Smooth muscle cell (in vitro differentiated cells): ENCODE data around the gene ATF3. TPM values are rescaled to one million over a fixed set of nuclear protein-coding genes. Genes with fewer than 3 reads are reported as not detected.

ENCODE experiments used
- DNase-seq: peaks from one replicate; lab custom pipeline; 2025; ENCODE audit not compliant: unreplicated experiment; lab: John Stamatoyannopoulos, UW
- H2AFZ ChIP-seq: fragments of 200-600 bp; sonication (generic); 2 replicates; pipeline ENCODE4 v1.6.0; 2016; ENCODE audit warnings: antibody characterized with exemption, low read depth, mild to moderate bottlenecking
- H3F3A ChIP-seq: fragments of 200-600 bp; sonication (generic); 2 replicates; pipeline ENCODE4 v1.6.0; 2017; ENCODE audit warnings: antibody characterized with exemption, low read depth
- H3K27ac ChIP-seq: fragments of 200-600 bp; sonication (generic); 2 replicates; pipeline ENCODE4 v1.5.1; 2016; ENCODE audit warnings: low read depth, mild to moderate bottlenecking
- H3K27me3 ChIP-seq: fragments of 200-600 bp; sonication (generic); 2 replicates; pipeline ENCODE4 v1.6.1; 2016; ENCODE audit warnings: low read depth, mild to moderate bottlenecking
- H3K36me3 ChIP-seq: fragments of 200-600 bp; sonication (generic); 2 replicates; pipeline ENCODE4 v1.5.1; 2016; ENCODE audit warnings: low read depth
- H3K4me1 ChIP-seq: fragments of 200-600 bp; sonication (generic); 2 replicates; pipeline ENCODE4 v1.5.1; 2016; ENCODE audit warnings: low read depth
- H3K4me2 ChIP-seq: fragments of 200-600 bp; sonication (generic); 2 replicates; pipeline ENCODE4 v1.6.0; 2016; ENCODE audit warnings: mild to moderate bottlenecking
- H3K4me3 ChIP-seq: fragments of 200-600 bp; sonication (generic); 2 replicates; pipeline ENCODE4 v1.5.1; 2016; ENCODE audit warnings: mild to moderate bottlenecking
- H3K79me2 ChIP-seq: fragments of 200-600 bp; sonication (generic); 2 replicates; pipeline ENCODE4 v1.6.0; 2016; ENCODE audit warnings: low read depth, mild to moderate bottlenecking
- H3K9ac ChIP-seq: fragments of 200-600 bp; sonication (generic); 2 replicates; pipeline ENCODE4 v1.6.0; 2016; ENCODE audit warnings: low read depth
- H3K9me3 ChIP-seq: fragments of 200-600 bp; sonication (generic); replicated peaks from 2 replicates; pipeline ENCODE4 v1.5.1; 2016; ENCODE audit warnings: low read depth
- H4K20me1 ChIP-seq: fragments of 200-600 bp; sonication (generic); 2 replicates; pipeline ENCODE4 v1.6.0; 2016; ENCODE audit warnings: low read depth
- CTCF ChIP-seq: fragments of 200-600 bp; sonication (generic); IDR thresholded peaks from 2 replicates; pipeline ENCODE4 v1.5.1; 2017; ENCODE audit warnings: borderline replicate concordance, mild to moderate bottlenecking, antibody characterized with exemption; ENCODE audit not compliant: insufficient read depth, poor library complexity, severe bottlenecking
- WGBS: methylation state at CpG from one replicate; pipeline ENCODE4 v1.1.7; 2016; ENCODE audit warnings: low lambda C conversion rate; 5-methylcytosine and 5-hydroxymethylcytosine counted together
- polyA plus RNA-seq: library from polyadenylated mRNA; unstranded; fragments of >200 nt; fragmentation: Nextera tagmentation; extraction: Ambion mirVana; gene quantifications from 2 replicates; pipeline ENCODE4 v1.2.1, GENCODE V29; 2016
- total RNA-seq: library from RNA; depleted of rRNA; stranded (reverse); fragments of >200 nt; gene quantifications from 2 replicates; pipeline ENCODE4 v1.2.3, GENCODE V29; 2014

The ATF3 gene
- total and polyA plus RNA-seq, 2 experiments from 2014 or later = 152 to 231 TPM

DNA sequence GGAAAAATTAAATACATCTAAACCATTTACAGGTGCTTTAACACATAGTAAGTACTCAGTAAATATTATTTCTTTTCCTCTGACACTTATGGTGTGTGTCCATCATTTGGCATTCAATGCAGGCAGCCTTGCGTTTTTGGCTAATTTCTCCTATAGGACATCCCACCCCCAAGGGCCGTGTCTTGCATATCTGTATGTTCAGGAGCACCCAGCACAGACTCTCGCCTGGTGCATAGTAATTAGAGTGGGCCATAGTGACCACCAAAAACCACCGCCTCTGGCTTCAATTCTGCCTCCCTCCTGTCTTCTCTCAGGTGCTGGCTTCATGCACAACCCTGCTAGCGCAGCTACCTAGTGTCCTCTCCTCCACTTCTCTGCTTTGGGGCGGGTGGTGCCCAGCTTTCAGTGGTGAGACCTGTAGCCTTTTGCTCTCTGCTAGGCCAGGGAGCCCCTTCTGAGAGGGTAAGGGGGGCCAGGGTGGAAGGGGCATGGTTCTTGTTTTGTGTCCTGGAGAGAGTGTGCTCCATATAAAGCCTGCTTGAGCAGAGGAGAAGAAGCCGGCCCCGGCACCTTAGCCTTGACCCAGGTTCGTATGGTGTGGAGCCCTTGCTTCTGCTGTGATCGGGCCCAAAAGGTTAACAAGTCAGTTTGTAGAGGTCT, 57.7 kb downstream of the ATF3 start:
- H3K4me3 ChIP-seq = no peak overlapping the region
- no peaks in the 10 kb centered on the region for H3K27me3 ChIP-seq
- peak overlapping the region; percentile 99 for H3K27ac ChIP-seq
- no peaks in the 10 kb centered on the region for H4K20me1 ChIP-seq
- peaks cover 17% of the 10 kb centered on the region for H3F3A ChIP-seq
- H3K9me3 ChIP-seq = no peaks in the 10 kb centered on the region
- no peaks in the 10 kb centered on the region for H3K36me3 ChIP-seq
- no peak overlapping the region for H2AFZ ChIP-seq
- no peak overlapping the region for H3K4me2 ChIP-seq
- TF ChIP-seq CTCF = no peak
- WGBS = 84% methylated on average over 10 of the region's 10 CpGs
- H3K9ac ChIP-seq = no peak overlapping the region
- H3K4me1 ChIP-seq = peaks cover 7% of the 10 kb centered on the region
- H3K79me2 ChIP-seq = no peaks in the 10 kb centered on the region
- DNase-seq = no peak

DNA sequence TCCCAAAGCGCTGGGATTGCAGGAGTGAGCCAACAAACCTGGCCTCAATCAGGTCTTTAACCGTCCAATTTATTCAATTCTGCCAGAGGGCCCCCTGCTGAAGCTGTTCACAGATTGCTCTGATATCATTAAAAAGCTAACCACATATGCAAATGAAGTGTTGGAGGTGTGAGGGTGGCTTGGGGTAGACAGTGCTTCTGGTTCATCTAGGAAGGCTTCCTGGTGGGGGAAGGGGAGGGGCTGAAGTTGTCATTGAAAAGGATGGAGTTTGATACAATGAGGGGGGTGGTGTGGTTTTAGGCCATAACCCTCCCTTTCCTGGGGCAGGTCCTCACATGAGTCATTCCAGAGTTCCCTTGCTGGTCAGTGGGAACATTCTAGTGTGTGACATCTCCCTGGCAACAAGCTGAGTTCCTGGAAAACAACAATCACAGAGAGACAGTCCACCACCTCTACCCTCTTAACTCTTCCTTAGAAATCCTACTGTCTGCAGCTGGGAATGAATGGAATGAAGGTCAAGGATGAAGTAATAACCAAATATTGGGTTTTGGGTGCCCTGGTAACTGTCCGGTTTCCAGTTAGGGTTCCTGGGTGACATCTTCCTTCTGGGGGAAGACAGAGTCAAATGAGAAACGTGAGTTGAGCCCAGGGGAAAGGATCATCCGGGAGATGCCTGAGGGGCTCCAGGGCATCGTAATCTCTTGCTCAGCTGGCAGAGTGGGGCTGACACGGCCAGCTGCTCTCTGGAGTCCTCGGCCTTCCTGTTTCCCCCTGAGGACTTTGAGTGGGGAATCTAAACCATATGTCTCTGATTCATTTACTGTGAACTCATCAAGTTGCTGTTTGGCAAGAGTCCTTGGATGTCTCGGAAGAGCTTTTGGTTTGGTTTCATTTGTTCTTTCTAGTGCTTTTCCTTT, 58.9 kb downstream of the ATF3 start:
- no peaks in the 10 kb centered on the region for H3K27me3 ChIP-seq
- H3K4me1 ChIP-seq = peaks cover 7% of the 10 kb centered on the region
- H3K4me3 ChIP-seq = peak overlapping the region; percentile 25
- peak overlapping the region; percentile 99 for H3K27ac ChIP-seq
- WGBS = 19% methylated on average over 8 of the region's 9 CpGs
- H3K79me2 ChIP-seq = no peaks in the 10 kb centered on the region
- peak overlapping the region; percentile 94 for H3K9ac ChIP-seq
- no peaks in the 10 kb centered on the region for H4K20me1 ChIP-seq
- no peaks in the 10 kb centered on the region for H3K36me3 ChIP-seq
- peak overlapping the region; percentile 0 for H2AFZ ChIP-seq
- no peaks in the 10 kb centered on the region for H3K9me3 ChIP-seq
- DNase-seq = no peak
- TF ChIP-seq CTCF = no peak
- H3F3A ChIP-seq = peaks cover 17% of the 10 kb centered on the region
- H3K4me2 ChIP-seq = peak overlapping the region; percentile 79

GRCh38 chr1:212668477-212668876, 59.9 kb downstream of the ATF3 start:
- Histone ChIP-seq H3K9me3 (no peaks in the 10 kb centered on the region), H4K20me1 (no peaks in the 10 kb centered on the region), H3F3A (peaks cover 17% of the 10 kb centered on the region), H2AFZ (no peak overlapping the region), H3K4me2 (peak overlapping the region; percentile 79), H3K79me2 (no peaks in the 10 kb centered on the region), H3K4me3 (no peak overlapping the region), H3K9ac (peak overlapping the region; percentile 94), H3K36me3 (no peaks in the 10 kb centered on the region), H3K27ac (peak overlapping the region; percentile 99), H3K4me1 (peaks cover 7% of the 10 kb centered on the region), H3K27me3 (no peaks in the 10 kb centered on the region)
- no peak for TF ChIP-seq CTCF
- WGBS = 84% methylated on average over 5 of the region's 5 CpGs
- DNase-seq = no peak
